Prostate gland (tissue), 2 donors: Measurements from ENCODE around the gene PSD4. TPM values are rescaled to one million over a fixed set of nuclear protein-coding genes. Genes with fewer than 3 reads are reported as not detected.

Source experiments
- DNase-seq: peaks from one replicate; pipeline ENCODE4 v3.0.0-alpha.2; 2019; ENCODE audit warnings: low spot score
- H3K27ac ChIP-seq, 2 donors: fragments of 200-600 bp; sonication (generic); 2 replicates each; pipeline ENCODE4 v1.5.1; 2017 to 2019
- H3K27me3 ChIP-seq: fragments of 200-600 bp; sonication (generic); replicated peaks from 2 replicates; pipeline ENCODE4 v1.5.1; 2019; ENCODE audit not compliant: insufficient read depth
- H3K36me3 ChIP-seq, 2 donors: fragments of 200-600 bp; sonication (generic); 1 replicate in 1 of 2; 2 replicates in 1 of 2; pipeline versions ENCODE4 v1.5.1 to v1.8.1; 2017 to 2019
- H3K4me1 ChIP-seq: fragments of 200-600 bp; sonication (generic); replicated peaks from 2 replicates; pipeline ENCODE4 v1.5.1; 2019
- H3K4me3 ChIP-seq, 2 donors: fragments of 200-600 bp; sonication (generic); 2 replicates each; pipeline ENCODE4 v1.5.1; 2017 to 2019
- H3K9me3 ChIP-seq: fragments of 200-600 bp; sonication (generic); 2 replicates; pipeline ENCODE4 v1.5.1; 2017
- POLR2A ChIP-seq: fragments of 450-650 bp; IDR thresholded peaks from one replicate; pipeline ENCODE4 v1.6.1; 2016; ENCODE audit warnings: antibody characterized with exemption, mild to moderate bottlenecking
- POLR2AphosphoS5 ChIP-seq: sonication (generic); formaldehyde crosslinking; IDR thresholded peaks from one replicate; pipeline ENCODE4 v1.6.1; 2017; ENCODE audit warnings: antibody characterized with exemption
- WGBS: methylation state at CpG from one replicate; pipeline ENCODE4 v1.1.5; 2018; 5-methylcytosine and 5-hydroxymethylcytosine counted together
- intact Hi-C: fragments of 100-400 bp; cut with DNase I; formaldehyde crosslinking; loops from one replicate; pipeline ENCODE4 v1.14.2; 2022
- total RNA-seq, 2 donors: library from RNA; depleted of rRNA; stranded (reverse); fragments of >200 nt; gene quantifications; one replicate each; pipeline ENCODE4 v1.1.0, GENCODE V29; 2016
- TF ChIP-seq, protein P1 (sequence below), 4 experiments: fragments of 200-600 bp in 2 of 4; fragments of 450-650 bp in 2 of 4; sonication (generic) in 2 of 4; IDR thresholded peaks; 1 replicate in 3 of 4; 2 replicates in 1 of 4; pipeline ENCODE4 v1.5.1; 2016 to 2019; ENCODE audit warnings: antibody characterized with exemption in 4 of 4, mild to moderate bottlenecking in 2 of 4, moderate library complexity in 2 of 4

Gene PSD4
- total RNA-seq, 2 donors from 2014 or later, result 139 to 221 TPM

DNA sequence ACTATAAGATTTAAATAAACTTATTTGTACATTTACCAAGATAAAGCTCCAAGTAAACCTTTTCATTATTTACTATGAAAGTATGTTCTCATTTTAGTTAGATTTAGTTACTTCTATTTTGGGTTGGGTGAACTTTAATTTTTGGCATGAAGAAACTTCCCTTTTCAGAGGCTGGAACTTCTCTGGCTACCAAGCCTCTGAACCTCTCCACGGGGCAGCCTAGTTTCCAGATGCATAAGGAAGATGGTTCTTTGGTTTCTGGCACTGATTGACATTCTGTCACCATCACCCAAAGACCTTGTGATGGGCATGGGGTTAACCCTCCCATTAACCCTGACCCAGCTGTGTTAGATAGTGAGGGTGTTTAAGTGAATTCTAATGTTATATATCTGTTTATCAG, 17.1 kb downstream of the PSD4 start:
- no peaks in the 10 kb centered on the region for H3K9me3 ChIP-seq
- intact Hi-C loops, result no loop called here
- no peak overlapping the region for H3K27ac ChIP-seq
- H3K4me1 ChIP-seq, result no peaks in the 10 kb centered on the region
- no peaks in the 10 kb centered on the region for H3K27me3 ChIP-seq
- no peak overlapping the region for H3K4me3 ChIP-seq
- no peak for DNase-seq
- 56% methylated on average over 1 of the region's 1 CpG for WGBS
- no peaks in the 10 kb centered on the region for H3K36me3 ChIP-seq
- TF ChIP-seq, protein P1, sequence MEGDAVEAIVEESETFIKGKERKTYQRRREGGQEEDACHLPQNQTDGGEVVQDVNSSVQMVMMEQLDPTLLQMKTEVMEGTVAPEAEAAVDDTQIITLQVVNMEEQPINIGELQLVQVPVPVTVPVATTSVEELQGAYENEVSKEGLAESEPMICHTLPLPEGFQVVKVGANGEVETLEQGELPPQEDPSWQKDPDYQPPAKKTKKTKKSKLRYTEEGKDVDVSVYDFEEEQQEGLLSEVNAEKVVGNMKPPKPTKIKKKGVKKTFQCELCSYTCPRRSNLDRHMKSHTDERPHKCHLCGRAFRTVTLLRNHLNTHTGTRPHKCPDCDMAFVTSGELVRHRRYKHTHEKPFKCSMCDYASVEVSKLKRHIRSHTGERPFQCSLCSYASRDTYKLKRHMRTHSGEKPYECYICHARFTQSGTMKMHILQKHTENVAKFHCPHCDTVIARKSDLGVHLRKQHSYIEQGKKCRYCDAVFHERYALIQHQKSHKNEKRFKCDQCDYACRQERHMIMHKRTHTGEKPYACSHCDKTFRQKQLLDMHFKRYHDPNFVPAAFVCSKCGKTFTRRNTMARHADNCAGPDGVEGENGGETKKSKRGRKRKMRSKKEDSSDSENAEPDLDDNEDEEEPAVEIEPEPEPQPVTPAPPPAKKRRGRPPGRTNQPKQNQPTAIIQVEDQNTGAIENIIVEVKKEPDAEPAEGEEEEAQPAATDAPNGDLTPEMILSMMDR (IDR thresholded peaks at IDR 0.05), result no peak
- TF ChIP-seq POLR2A (no peak), POLR2AphosphoS5 (no peak)

- no peak for DNase-seq
- H3K4me1 ChIP-seq, result no peaks in the 10 kb centered on the region
- no peaks in the 10 kb centered on the region for H3K9me3 ChIP-seq
- intact Hi-C loops, result no loop called here
- H3K4me3 ChIP-seq, result no peak overlapping the region
- 89% methylated on average over 7 of the region's 7 CpGs for WGBS
- TF ChIP-seq POLR2A (no peak), POLR2AphosphoS5 (no peak)
- TF ChIP-seq, protein P1 (IDR thresholded peaks at IDR 0.05), result no peak
- H3K27ac ChIP-seq, result no peak overlapping the region
- H3K36me3 ChIP-seq, result no peaks in the 10 kb centered on the region
- no peaks in the 10 kb centered on the region for H3K27me3 ChIP-seq
Observed at GRCh38 chr2:113192459-113193100, 18.8 kb downstream of the PSD4 start.

DNA sequence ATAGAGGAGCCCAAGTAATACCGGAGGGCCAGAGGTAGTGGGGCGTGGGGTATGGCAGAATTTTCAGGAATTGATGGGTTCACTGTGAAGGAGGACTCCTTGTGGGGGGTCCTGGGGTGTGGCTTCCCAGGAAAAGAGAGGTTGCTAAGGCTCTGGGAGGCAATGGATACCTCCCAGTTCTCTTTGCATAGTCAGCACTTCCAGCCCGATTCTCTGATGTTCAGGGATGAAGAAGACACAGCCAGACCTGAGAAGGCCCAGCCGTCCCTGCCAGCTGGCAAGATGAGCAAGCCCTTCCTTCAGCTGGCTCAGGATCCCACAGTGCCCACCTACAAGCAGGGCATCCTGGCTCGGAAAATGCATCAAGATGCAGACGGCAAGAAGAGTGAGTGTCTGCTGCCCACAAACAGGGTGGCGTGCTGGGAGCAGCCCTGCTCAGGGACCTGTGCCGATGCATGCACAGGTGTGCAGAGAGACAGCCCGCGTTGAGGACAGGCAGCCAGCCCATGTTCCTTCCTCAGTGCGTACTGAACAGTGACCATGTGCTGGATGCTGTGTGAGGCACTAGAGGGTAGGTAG, 22.2 kb downstream of the PSD4 start:
- no peak overlapping the region for H3K27ac ChIP-seq
- 89% methylated on average over 11 of the region's 11 CpGs for WGBS
- TF ChIP-seq, protein P1 (IDR thresholded peaks at IDR 0.05), result no peak
- TF ChIP-seq POLR2A, result no peak
- TF ChIP-seq POLR2AphosphoS5, result no peak
- DNase-seq, result no peak
- H3K36me3 ChIP-seq, result no peaks in the 10 kb centered on the region
- H3K4me1 ChIP-seq, result peaks cover 3% of the 10 kb centered on the region
- H3K4me3 ChIP-seq, result no peak overlapping the region
- intact Hi-C loops, result loop anchor here (5.0 kb wide), 2 partner anchors 51 to 59 kb away; no protein-coding TSS in a partner anchor
- H3K9me3 ChIP-seq, result no peaks in the 10 kb centered on the region
- no peaks in the 10 kb centered on the region for H3K27me3 ChIP-seq

- Histone ChIP-seq H3K27ac (no peak overlapping the region), H3K9me3 (no peaks in the 10 kb centered on the region), H3K4me3 (no peak overlapping the region), H3K27me3 (no peaks in the 10 kb centered on the region), H3K36me3 (no peaks in the 10 kb centered on the region), H3K4me1 (peaks cover 3% of the 10 kb centered on the region)
- no peak for DNase-seq
- TF ChIP-seq, protein P1 (IDR thresholded peaks at IDR 0.05), result no peak
- TF ChIP-seq POLR2AphosphoS5 (no peak), POLR2A (no peak)
- intact Hi-C loops, result loop anchor here (5.0 kb wide), 2 partner anchors 50 to 60 kb away; no protein-coding TSS in a partner anchor
- 96% methylated on average over 4 of the region's 4 CpGs for WGBS
Observed at GRCh38 chr2:113196839-113197238, 23.1 kb downstream of the PSD4 start.
